Erythroblast (primary cell): ENCODE results near the gene OR13G1.

Experiments
- GATA1 ChIP-seq: IDR thresholded peaks from 2 replicates; pipeline ENCODE4 v1.6.1; 2011; ENCODE audit warnings: low read depth, mild to moderate bottlenecking, control low read depth, low read length, moderate library complexity
- POLR2A ChIP-seq: IDR thresholded peaks from 2 replicates; pipeline ENCODE4 v1.6.1; 2011; ENCODE audit warnings: mild to moderate bottlenecking, low read length

DNA sequence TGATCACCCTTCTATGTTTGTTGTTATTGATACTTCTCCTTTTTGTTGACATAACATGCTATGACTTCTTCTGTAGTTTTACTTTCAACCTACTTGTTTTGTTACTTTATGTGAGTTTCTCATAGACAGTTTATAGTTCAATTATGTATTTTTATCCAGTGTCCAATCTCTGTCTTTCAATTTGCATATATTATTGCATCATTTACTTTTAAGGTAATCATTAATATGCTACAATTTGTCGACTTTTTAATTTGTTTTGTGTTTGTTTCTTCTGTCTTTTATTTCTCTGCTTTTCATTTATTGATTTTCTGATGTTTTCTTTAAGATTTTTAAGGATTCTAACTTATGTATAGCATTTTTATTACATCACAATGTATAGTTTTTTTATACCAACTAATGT is 10.3 kb downstream of the OR13G1 start:
- TF ChIP-seq POLR2A (no peak), GATA1 (no peak)
